ENCODE data around the gene SLC22A31. TPM values are rescaled to one million over a fixed set of nuclear protein-coding genes. Genes with fewer than 3 reads are reported as not detected.
A peak's percentile ranks its signal among the peaks of the same experiment; 100 is the strongest.

SLC22A31 gene
- total and polyA plus RNA-seq, 9 of the 15 experiments (the other 6 are each of a cell fraction or from before 2014, with no cell fraction given): 0.29 to 2.2 (median 0.47) TPM; not detected in 3

DNA sequence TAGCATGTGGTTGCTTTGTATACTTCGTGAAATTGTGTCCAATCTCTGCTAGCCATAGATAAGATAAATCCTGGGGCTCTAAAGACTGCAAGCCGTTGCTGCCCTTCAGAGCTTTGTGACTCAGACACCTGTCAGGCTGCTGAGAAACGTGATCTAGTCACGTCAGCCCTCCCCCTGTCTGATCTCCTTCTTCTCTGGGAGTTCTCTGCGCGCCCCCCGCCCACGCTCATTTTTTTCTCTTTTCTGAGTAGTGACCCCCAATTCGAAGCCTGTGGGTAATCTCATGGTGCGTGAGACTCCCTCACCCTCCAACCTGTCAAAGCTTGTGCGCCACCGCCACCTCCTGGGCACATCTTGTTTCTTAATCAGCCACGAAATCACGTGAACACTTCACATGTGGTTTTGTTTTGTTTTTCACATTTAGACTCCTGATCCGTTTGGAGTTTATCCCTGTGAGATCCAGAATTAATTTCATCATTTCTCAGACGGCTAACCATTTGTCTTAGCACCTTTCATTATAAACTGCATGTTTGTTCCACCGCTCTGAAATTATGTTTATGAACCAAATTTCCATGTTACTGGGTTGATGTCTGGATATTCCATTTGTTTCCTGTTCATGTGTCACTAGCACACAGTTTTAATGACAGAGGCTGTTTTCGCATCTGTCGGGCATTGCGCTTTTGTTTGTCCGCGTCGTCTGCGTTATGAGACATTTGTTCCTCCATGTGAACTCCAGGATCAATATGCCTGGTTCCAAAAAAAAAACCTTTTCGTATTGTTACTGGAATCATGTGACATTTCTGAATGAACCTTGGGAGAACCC lies 16.2 kb upstream of the SLC22A31 start (continued):
- TF ChIP-seq, protein P1, sequence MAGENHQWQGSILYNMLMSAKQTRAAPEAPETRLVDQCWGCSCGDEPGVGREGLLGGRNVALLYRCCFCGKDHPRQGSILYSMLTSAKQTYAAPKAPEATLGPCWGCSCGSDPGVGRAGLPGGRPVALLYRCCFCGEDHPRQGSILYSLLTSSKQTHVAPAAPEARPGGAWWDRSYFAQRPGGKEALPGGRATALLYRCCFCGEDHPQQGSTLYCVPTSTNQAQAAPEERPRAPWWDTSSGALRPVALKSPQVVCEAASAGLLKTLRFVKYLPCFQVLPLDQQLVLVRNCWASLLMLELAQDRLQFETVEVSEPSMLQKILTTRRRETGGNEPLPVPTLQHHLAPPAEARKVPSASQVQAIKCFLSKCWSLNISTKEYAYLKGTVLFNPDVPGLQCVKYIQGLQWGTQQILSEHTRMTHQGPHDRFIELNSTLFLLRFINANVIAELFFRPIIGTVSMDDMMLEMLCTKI (IDR thresholded peaks at IDR 0.05; ENCODE audit: partially characterized antibody): no peak
- TF ChIP-seq ZNF766 (CRISPR knock-in tag; conservative IDR thresholded peaks at IDR 0.05) (0 out of 2 replicates have a peak, but pooled peaks have one; percentile 4), HNRNPUL1 (IDR thresholded peaks at IDR 0.05; ENCODE audit: low read length) (no peak), TOE1 (IDR thresholded peaks at IDR 0.05; ENCODE audit: borderline replicate concordance) (peak; percentile 86; the same call in 1 of the 2 replicates), TOE1 (CRISPR knock-in tag; IDR thresholded peaks at IDR 0.05; ENCODE audit: borderline replicate concordance, low read depth) (no peak), CBFA2T2 (conservative IDR thresholded peaks at IDR 0.05) (peak; percentile 69), SMARCA4 (IDR thresholded peaks at IDR 0.05) (peak; percentile 83), IFI16 (CRISPR knock-in tag; IDR thresholded peaks at IDR 0.05) (no peak), CREB3L1 (IDR thresholded peaks at IDR 0.05; ENCODE audit: borderline replicate concordance, low read depth) (0 out of 2 replicates have a peak, but pooled peaks have one; percentile 13), RBM17 (IDR thresholded peaks at IDR 0.05; ENCODE audit: borderline replicate concordance, low read depth, low read length) (no peak), CBX8 (IDR thresholded peaks at IDR 0.05; ENCODE audit: borderline replicate concordance, extremely low read depth, low read depth, low read length, poor library complexity, severe bottlenecking) (no peak), PHTF2 (CRISPR knock-in tag; IDR thresholded peaks at IDR 0.05) (no peak), HEY1 (CRISPR knock-in tag; IDR thresholded peaks at IDR 0.05; ENCODE audit: borderline replicate concordance) (no peak), ZNF592 (IDR thresholded peaks at IDR 0.05) (no peak), ZNF23 (CRISPR knock-in tag; IDR thresholded peaks at IDR 0.05) (no peak), CBX3 (IDR thresholded peaks at IDR 0.05; ENCODE audit: borderline replicate concordance in 1 of 2, low read length in 2 of 2) (0 out of 3 replicates have a peak, but pooled peaks of 1 of the 2 experiments have one; percentile 27), FOXO4 (CRISPR knock-in tag; IDR thresholded peaks at IDR 0.05) (no peak), NFIC (IDR thresholded peaks at IDR 0.05) (peak; percentile 37; the same call in 1 of the 2 replicates), BHLHE40 (IDR thresholded peaks at IDR 0.05; ENCODE audit: low read length) (peak; percentile 95)
